Brain microvascular endothelial cell (primary cell): Measurements from ENCODE around the gene TRMT112.

ENCODE experiments used
- DNase-seq: peaks from one replicate; pipeline ENCODE4 v3.0.0-alpha.2; 2020
- H3K27ac ChIP-seq: fragments of 250-450 bp; sonication (Bioruptor Pico); 2 replicates; pipeline ENCODE4 v1.5.1; 2020; ENCODE audit warnings: mild to moderate bottlenecking, moderate library complexity
- H3K27me3 ChIP-seq: fragments of 250-450 bp; sonication (Bioruptor Pico); replicated peaks from 2 replicates; pipeline ENCODE4 v1.5.1; 2020; ENCODE audit warnings: mild to moderate bottlenecking
- H3K36me3 ChIP-seq: fragments of 250-450 bp; sonication (Bioruptor Pico); replicated peaks from 2 replicates; pipeline ENCODE4 v1.5.1; 2020; ENCODE audit warnings: mild to moderate bottlenecking
- H3K4me3 ChIP-seq: 2 replicates; pipeline ENCODE4 v1.5.1; 2011; ENCODE audit warnings: low read depth, mild to moderate bottlenecking, control low read depth, low read length, moderate library complexity
- in situ Hi-C: cut with HindIII; loops from 2 replicates; pipeline ENCODE4 v1.10.0; 2017; ENCODE audit warnings: low sequenced_read_pairs, low pct_ligation_motif_present
- TF ChIP-seq, protein P1 (sequence below): IDR thresholded peaks from 2 replicates; pipeline ENCODE4 v1.5.1; 2011; ENCODE audit warnings: low read depth, mild to moderate bottlenecking, moderate library complexity, low read length, control low read depth, inconsistent platforms; ENCODE audit errors: missing control alignments

TRMT112 gene

DNA sequence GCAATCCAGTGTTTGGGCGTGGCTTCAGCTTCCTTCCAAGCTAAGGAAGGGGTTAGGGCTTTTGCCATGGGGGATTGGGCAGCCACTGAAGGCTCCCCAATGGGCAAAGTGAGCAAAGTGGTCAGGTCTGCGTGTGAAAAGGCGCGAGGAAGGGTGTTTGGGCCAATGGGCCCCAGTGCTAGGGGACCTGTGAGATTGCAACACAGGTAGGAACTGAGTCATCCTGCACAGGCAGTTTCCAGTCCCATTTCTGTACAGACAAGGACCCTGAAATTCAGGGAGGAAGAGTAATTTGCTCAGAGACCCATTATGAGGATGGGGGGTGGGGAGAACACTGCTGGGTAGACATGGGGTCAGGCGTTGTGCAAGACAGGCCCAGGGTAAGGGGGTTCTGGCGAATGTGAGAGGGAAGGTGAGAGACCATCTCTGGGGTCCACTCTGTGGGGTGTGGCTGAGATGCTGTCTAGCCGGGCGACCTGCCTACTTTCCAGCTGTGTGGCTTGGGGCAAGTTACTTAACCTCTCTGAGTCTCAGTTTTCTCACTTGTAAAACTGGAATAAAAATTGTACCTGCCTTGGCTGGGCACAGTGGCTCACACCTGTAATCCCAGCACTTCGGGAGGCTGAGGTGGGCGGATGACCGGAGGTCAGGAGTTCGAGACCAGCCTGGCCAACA lies 30.0 kb upstream of the TRMT112 start:
- Histone ChIP-seq H3K27ac (no peak overlapping the region), H3K36me3 (no peaks in the 10 kb centered on the region), H3K4me3 (no peak overlapping the region), H3K27me3 (no peaks in the 10 kb centered on the region)
- no peak for DNase-seq
- in situ Hi-C loops = no loop called here
- TF ChIP-seq, protein P1, sequence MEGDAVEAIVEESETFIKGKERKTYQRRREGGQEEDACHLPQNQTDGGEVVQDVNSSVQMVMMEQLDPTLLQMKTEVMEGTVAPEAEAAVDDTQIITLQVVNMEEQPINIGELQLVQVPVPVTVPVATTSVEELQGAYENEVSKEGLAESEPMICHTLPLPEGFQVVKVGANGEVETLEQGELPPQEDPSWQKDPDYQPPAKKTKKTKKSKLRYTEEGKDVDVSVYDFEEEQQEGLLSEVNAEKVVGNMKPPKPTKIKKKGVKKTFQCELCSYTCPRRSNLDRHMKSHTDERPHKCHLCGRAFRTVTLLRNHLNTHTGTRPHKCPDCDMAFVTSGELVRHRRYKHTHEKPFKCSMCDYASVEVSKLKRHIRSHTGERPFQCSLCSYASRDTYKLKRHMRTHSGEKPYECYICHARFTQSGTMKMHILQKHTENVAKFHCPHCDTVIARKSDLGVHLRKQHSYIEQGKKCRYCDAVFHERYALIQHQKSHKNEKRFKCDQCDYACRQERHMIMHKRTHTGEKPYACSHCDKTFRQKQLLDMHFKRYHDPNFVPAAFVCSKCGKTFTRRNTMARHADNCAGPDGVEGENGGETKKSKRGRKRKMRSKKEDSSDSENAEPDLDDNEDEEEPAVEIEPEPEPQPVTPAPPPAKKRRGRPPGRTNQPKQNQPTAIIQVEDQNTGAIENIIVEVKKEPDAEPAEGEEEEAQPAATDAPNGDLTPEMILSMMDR = no peak

GRCh38 chr11:64344787-64345186 lies 27.4 kb upstream of the TRMT112 start:
- TF ChIP-seq, protein P1 = no peak
- Histone ChIP-seq H3K4me3 (no peak overlapping the region), H3K27me3 (no peaks in the 10 kb centered on the region), H3K36me3 (no peaks in the 10 kb centered on the region), H3K27ac (no peak overlapping the region)
- DNase-seq = no peak
- in situ Hi-C loops = no loop called here

GRCh38 chr11:64343767-64344559 lies 26.6 kb upstream of the TRMT112 start:
- DNase-seq = no peak
- in situ Hi-C loops = no loop called here
- Histone ChIP-seq H3K27me3 (no peaks in the 10 kb centered on the region), H3K4me3 (no peak overlapping the region), H3K27ac (no peak overlapping the region), H3K36me3 (no peaks in the 10 kb centered on the region)
- TF ChIP-seq, protein P1 = peak; percentile 44

DNA sequence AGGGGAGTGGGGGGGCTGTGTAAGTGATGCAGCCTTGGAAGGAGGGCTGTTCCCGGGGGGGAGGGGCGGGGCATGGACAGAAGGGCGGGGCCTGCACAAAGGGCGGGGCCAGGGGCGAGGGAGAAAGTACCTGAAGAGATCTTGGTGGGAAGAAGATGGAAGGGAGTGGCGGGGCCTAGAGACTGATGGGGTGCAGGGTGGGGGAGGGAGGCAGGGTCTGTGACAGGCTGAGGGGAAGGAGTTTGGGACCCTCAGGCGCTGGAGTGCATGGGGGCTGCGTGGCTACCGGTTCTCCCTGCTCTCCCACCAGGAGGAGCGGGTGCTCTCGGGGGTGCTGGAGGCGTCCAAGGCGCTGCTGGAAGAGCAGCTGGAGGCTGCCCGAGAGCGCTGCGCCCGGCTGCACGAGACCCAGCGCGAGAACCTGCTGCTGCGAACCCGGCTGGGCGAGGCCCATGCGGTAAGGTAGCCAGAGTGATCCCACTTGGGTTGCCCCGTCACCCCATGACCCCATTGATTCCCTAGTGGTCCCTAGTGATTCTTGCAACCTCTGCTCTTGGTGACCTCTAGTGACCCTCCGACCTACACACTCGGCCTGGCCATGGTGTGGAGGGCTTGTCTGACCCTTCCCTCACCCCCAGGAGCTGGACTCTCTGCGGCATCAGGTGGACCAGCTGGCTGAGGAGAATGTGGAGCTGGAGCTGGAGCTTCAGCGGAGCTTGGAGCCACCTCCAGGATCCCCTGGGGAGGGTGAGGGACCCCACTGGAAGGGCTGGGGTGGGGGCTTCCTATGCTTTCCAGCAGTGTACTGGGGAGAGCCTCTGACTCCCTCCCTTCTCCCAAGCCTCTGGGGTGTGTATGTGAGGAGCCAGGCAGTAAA lies 25.7 kb upstream of the TRMT112 start:
- H3K27me3 ChIP-seq = no peaks in the 10 kb centered on the region
- H3K36me3 ChIP-seq = no peaks in the 10 kb centered on the region
- in situ Hi-C loops = no loop called here
- no peak overlapping the region for H3K4me3 ChIP-seq
- peak; percentile 7 for DNase-seq
- TF ChIP-seq, protein P1 = no peak
- H3K27ac ChIP-seq = no peak overlapping the region

DNA sequence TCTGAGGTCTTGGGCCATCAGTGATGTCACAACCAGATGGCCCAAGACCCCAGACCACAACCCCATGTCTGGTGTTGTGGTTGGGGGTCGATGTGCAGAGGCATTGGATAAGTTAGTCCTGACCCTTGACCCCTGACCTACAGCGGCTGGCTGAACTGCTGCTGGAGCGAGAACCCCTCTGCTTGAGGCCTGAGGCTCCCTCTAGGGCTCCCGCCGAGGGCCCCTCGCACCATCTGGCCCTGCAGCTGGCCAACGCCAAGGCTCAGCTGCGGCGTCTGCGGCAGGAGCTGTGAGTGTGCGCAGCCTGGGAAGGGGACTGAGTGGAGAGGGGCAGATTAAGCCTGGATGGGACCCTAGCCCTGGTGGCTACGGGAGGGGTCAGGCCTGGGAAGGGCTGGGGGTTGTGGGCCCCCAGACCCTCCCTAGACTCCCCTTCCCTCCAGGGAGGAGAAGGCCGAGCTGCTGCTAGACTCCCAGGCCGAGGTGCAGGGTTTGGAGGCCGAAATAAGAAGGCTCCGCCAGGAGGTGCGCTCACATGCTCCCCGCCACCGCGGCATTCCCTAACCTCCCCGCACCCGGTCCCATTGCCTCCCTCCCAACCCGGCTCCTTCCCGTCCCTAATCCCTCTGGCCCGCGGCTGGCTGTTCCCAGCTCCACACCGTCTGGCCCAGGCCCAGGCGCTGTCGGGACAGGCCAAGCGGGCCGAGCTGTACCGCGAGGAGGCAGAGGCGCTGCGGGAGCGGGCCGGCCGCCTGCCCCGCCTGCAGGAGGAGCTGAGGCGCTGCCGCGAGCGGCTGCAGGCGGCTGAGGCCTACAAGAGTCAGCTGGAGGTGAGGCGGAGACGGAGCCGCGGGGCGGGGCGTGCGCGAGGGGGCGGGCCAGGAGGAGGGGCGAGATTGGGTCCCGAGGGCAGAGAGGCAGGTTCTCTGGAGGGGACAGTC lies 24.8 kb upstream of the TRMT112 start:
- DNase-seq = peak; percentile 82
- TF ChIP-seq, protein P1 = no peak
- Histone ChIP-seq H3K4me3 (peak overlapping the region; percentile 35), H3K27me3 (no peaks in the 10 kb centered on the region), H3K36me3 (no peaks in the 10 kb centered on the region), H3K27ac (no peak overlapping the region)
- in situ Hi-C loops = no loop called here
